Activated T-helper 1 cell treated with Interleukin-2 at 50 U/mL for 16 hours (primary cell): Measurements from ENCODE around the gene PLXNC1.

Source experiments
- DNase-seq: peaks from one replicate; pipeline ENCODE4 v3.0.0-alpha.2; 2020; ENCODE audit warnings: low read depth

Gene PLXNC1

DNA sequence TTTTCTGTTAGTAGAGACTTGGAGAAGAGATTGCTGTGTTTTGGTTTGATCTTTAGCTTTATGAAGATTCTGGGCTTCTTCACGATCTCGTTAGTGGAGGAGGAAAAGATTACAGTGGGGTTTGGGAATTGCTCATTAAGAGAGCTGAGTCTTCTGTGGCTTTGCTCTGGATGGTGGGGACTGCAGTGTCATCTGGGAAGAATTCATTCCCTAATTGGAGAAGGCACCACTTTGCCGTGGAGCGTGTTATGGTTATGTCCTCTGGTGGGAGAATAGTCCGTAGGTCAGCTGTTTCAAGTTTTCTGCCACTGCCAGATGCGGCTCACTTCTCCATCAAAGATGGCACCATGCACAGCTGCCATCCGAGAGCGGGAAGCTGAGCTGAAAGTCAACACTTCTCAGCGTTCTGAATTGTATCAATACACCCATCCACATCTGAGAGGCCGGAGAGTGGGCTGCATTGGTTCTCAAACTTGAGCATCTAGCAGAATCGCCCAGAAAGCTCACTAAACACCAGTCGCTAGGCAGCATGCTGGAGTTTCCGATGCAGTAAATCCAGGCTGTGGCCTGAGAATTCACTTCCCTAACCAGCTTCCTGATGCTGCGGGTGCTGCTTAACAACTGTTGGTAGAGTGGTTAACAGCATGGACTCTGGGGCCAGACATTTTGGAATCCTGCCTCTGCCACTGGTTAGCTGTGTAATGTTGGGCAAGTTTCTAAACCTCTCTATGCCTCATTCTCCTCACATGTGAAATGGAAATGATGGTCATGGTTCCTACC is 117.8 kb downstream of the PLXNC1 start:
- no peak for DNase-seq

DNA sequence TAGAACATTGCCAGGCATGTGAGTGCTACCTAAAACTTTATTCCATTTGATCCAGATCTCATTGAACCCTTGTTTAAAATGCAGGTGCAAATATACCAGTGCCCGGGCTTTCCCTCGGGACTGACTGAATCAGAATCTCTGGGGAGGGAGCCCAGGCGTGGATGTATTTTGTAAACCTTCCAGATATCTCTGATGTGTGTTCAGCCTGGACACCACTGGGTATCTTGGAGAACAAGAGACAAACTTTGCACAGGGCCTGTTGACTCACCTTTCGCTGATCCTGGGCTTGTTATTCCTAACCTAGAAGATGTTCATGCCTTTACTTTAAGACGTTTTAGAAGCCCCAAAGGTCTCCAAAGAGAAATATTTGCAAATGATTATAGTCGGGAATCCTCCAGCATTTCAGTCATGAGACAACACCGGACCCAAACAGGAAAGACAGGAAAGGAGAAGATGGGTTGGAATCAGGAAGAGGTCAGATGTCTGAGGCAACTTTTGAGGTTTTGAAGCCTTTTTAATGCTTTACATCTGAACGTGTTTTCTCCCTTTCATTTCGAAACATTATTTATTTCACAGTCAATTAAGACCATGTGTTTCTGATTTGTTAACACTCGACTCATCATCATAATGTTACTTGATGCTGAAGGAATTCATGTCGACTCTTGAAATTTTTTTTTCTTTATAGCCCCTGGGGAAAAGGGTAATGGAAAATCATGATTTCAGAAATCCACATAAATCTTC is 118.6 kb downstream of the PLXNC1 start:
- DNase-seq = no peak

DNA sequence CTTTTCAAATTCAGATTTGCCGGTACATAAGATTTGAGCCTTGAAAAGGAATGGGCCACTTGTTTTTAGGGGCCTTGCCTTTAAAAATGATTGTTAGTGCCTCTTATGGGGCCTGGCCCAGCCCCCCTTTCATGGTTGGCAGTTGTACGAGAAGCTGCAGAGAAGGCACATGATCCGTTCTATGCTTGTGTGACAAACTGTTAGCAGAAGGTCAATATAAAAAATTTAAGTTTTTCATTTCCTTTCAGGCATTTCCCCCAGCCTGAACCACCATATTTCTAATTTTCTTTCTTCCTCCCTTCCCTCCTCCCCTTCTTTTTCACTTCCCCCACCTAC is 119.1 kb downstream of the PLXNC1 start:
- DNase-seq = no peak

DNA sequence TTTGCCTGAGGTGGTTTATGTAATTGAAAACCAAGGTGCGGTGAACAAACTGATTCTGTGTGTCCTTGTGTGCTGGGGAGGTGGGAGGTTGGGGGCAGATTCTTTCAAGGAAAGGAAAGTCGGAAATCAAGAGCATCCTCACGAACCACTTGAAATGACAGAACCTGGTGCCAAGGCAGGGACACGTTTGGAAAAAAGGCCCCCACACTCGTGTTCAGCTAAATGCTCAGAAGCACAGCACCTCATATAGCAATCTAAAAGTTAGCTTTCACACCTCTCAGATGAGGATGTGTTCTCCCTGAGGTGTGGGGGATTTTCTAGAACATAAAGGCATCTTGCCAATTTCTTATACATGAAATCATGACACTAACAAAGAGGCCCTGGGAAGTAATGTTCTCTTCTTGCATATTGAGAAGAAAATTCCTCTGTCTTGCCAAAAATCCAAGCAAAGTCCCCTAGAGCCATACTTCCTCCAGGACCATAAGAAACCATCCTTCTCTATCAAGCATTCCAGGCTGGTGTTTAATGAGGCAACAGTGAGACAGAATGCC is 119.6 kb downstream of the PLXNC1 start:
- DNase-seq = no peak

DNA sequence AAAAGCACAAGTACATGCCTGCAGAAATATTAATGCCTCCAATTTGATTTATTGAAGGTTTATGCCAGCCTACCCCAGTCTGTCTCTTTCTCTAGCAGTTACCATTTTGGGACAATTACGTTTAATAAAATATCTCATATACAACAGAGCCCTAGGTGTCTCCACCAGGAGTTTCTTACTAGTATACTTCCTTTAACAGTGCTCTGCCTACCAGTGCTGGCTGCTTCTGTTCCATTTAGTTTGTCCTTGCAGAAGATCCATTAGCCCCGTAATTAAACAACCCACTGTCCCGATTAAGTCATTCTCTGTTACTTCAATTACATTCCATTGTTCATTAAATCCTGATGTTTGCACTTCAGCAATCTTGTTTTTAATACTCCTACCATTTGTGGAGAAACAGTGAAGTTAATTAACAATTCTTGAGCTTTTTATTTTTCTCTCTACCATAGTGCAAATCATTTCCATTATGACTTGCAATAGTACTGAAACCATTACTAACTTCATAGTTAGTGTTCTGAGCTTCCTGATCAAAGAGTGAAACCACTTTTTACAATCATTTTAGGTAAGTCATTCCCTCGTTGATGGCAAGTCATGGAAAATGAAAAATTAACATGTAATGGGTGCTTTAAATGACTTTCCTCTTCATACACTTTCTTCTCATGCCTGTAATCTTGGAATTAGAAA is 121.1 kb downstream of the PLXNC1 start:
- no peak for DNase-seq

DNA sequence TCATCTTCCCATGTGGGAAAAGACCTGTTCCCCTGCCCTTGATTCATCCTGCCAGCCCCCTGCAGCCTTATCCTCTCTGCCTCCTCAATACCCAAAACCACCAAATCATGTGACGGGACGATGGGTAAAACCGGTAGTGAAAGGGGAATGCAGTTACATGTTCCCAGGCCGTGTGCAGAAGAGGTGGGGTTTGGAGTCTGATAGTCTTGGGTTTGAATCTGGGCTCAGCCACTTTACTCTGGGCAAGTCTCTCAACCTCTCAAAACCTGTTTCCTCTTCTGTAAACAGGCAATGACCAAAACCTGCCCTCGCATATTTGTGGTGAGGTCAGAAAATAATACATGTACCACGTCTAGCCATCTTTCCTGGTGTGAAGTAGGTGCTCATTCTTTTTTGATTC is 123.0 kb downstream of the PLXNC1 start:
- no peak for DNase-seq

DNA sequence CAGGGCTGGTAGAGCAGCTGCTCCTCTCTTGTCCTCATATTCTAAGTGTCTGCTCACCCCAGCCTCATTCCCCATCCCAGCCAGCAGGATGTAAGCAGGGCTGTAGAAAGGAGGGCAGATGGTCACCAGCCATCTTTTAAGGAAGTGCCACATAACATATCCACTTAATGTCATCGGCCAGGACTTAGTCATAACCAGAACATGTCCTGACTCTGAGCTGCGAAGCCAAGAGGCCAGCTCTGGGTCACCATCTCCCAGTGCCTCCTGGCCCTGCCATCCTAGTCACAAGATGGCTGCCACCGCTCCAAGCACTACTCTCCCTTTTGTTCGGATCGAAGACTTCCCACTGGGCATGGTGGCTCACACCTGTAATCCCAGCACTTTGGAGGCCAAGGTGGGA is 123.9 kb downstream of the PLXNC1 start:
- no peak for DNase-seq

DNA sequence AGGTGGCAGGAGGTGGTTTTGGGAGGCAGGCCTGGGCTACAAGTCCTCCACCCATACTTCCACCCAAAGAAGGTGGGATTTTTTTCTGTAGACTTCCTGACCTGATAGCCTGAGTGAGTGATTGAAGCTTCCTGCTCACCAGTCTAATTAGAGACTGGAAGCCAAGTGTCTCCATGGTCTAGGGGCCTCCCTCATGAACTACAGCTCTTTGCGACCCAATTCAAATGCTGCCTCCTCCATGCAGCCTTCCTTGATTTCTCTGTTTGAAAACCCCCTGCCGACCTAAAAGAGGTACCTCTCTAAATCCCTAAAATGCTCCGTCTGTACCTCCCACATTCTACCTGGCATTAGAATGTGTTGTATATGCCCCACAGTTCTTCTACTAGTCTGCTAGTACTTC is 124.9 kb downstream of the PLXNC1 start:
- no peak for DNase-seq

DNA sequence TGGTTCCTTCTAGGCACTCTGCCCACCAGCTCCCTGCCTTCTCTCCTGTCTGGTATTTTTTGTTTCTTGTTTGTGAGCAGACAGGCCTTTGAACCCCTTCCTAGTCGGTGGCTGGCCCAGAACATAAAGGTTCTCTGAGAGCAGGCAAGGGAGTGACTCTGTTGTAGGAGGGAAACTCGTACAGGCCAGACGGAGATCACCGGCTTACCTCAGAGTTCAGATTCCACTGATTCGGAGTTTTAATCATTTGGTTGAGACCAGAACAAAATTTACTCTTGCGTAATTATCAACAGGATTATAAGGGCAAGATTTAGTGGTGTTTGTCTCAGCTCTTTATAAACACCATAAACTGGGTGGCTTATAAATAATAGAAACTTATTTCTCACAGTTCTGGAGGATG is 128.3 kb downstream of the PLXNC1 start:
- no peak for DNase-seq

DNA sequence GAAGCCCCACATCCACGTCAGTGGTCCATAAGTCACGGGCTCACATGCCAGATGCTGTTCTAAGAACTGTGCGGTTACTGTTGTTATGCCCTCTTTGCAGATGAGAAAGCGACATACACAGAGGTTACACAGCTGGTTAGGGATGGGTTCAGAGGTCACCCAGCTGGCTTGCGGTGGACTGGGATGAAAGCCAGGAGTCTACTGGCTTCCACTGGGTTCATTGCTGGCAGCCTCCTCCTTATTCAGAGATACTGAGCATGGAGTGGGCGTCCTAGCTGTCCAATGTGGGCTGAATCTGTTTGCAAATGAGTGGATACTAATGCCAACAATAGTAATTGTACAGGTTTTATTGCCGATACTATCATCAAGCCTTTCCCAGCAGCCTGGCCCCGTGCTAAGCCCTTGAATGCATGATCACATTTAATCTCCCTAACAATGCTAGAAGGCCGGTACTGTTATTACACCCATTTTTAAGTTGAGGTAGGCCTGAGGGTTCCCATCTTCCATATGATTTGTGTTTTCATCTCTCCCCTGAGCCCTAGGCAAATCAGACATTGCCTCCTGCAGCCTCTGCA is 129.1 kb downstream of the PLXNC1 start:
- no peak for DNase-seq

DNA sequence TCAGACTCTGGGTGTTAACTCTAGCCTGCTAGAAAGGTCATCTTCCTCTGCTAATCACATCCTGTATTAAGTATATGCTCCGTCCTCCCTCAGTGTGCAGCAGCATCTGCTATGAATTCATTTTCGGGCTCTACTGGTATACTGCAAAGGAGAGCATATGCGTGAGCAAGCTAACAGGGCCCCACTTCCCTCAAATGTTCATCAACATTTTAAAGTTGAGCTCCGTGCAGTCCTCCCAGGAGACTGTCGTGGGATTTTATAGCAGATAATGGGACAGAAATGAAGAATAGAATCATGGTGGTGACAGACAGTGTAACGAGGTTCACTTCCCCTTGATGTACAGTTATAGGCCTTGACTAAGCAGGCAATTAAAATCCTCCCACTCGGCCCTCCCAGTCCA is 131.7 kb downstream of the PLXNC1 start:
- no peak for DNase-seq

DNA sequence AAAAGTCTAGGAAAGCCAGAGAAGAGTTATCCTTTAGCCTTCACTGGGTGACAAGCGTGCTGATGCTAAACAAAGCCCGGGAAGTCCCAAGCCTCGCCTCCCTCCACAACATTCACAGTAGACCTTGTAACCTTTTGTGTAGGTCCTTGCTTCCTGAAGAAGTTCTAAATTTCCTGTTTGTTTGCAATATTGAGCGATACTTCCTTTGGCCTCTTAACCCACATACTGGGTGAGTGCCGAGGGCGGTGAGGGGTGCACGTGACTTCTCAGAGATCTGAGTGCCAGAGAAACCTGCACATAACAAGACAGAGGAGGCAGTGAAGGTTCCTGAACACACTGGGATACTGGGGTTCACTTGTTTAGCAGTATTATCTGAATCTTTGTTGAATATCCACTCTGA is 134.3 kb downstream of the PLXNC1 start:
- DNase-seq = peak; percentile 16

DNA sequence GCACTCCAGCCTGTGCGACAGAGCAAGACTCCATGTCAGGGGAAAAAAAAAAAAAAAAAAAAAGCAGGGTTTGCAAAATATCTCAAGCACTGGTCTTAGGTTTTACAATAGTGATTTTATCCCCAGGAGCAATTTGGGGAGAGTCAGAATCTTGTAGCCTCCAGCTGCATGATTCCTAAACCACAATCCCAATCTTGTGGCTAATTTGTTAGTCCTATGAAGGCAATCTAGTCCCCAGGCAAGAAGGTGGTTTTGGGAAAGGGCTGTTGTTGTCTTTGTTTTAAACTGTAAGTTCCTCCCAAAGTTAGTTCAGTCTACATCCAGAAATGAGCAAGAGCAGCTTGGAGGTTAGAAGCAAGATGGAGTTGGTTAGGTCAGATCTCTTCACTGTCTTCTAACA is 135.7 kb downstream of the PLXNC1 start:
- no peak for DNase-seq

DNA sequence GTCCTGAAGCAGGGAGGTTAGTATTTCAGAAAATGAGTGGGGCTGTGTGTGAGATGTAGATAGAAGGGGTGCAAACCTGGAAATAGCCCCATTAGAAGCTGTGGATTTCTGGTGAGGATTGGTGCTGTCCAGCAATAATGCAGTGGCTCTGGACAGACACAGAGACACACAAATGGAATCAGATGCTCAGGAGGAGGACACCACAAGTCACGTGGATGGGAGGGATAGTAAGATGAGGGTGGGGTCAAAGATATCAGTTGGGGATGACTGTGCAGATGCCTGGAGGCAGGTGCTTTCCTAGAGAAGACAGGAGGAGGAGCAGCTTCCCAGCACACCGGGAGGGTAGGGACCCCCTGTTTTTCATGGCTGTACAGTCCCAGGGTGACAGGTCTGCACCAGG is 136.5 kb downstream of the PLXNC1 start:
- DNase-seq = no peak

DNA sequence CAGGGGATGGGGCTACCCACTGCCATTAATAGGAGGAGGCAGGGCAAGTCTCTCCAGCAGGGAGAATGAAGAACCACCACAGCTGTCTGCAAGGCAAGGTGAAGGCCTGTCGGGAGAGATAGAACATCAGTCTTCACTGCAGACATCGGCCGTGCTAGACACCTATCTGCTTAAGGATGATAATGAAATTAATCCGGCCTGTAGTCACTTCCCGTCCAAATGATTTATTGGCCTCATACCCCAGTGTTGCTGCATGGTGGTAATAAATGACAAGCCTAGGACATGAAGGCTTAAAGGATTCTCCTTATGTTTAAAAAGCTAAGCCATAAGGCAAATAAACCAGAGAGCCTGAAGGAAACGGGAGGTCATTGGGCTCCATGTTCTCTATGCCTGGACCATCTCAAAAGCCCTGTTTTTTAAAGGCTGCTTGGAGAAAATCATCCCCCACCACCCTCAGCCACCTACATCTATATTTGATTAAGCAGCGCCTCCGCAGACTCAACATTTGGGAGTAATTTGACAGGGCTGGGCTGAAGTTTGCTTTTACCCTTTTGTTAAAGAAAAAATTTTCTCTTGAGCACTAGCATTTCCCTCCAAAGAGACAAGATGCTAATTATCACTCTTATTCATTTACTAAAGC is 137.7 kb downstream of the PLXNC1 start:
- no peak for DNase-seq

DNA sequence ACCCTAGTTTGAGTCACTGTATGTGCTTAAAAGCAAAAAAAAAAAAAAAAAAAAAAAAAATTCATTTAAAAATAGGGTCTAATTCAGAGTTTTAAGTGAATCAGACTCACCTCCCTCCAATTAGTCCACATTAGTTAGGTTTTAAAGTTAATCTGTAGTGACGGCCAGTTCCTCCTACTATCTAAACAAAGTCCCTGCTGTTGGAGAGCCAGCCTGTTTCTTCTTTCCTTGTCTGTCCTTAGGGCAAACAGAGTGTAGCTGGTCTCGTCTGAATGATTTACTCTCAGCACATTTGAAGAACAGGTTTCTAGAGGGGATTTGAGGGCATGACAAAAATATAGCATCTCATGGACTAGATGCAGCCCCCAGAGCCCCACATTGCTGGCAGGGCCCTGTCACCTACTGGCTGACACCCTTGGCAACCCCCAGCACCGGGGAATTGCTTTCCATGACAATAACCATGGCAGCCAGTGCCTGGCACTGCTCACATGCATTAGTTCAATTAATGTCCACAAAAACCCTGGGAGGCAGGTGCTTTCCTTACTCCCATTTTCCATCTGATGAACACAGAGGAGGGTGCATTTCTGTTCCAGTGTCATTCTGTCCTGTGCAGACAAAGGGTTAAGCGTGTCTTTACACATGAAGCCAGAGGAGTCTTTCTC is 138.3 kb downstream of the PLXNC1 start:
- DNase-seq = no peak

DNA sequence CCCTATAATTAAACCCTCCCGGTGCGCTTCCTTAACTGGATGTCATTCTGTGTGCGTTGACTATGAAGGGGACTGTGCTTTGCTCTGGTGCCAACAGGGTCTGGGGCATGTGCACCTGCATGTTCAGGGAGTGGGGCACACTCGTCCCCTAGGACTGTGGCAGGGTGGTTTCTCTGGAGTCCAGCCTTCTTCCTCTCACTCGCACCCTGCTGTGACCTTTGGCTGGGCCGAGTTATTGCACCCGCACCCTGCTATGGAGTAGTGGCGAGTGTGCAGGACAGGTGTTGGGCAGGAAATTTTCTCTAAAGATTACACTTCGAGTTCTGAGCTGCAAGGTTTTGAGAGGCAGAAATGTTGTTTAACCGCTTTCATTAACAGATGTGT is 138.9 kb downstream of the PLXNC1 start:
- DNase-seq = no peak

DNA sequence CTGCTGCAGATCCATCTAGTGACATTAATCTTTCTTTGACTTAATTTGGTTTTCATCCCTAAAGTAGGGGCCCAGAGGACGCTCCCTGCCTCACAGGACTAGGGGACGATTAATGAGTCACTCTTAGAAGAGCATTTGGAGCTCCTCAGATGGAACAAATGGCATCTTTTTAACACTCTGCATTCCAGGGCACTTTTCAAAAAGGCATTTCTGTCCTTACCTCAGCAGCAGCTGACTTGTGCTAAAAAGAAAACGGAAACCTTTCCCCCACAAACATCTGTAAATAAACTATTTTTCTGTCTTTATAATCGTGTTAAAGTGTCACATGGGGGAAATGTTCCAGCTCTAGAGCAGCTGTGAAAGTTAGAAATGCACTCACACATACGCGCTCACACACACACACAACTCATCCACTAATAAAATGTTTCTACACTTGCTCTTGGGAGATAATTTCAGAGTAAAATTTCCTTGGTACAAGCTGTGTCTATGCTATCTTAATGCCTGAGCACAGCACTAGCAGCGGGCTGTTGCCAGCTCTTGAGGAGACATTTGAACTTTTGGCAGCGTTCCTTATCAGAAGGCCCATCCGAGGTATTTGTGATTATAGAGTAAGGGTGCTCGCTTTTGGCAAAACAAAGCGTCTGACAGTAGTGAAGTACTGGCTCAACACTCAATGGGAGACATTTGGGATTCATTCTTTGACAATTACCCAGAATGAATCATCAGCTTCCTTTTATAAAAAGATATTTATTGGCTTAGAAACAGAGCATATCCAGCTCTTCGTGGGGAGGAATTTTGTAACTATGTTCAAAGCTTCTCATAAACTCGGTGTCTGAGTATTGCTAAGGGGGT is 141.3 kb downstream of the PLXNC1 start:
- DNase-seq = no peak

DNA sequence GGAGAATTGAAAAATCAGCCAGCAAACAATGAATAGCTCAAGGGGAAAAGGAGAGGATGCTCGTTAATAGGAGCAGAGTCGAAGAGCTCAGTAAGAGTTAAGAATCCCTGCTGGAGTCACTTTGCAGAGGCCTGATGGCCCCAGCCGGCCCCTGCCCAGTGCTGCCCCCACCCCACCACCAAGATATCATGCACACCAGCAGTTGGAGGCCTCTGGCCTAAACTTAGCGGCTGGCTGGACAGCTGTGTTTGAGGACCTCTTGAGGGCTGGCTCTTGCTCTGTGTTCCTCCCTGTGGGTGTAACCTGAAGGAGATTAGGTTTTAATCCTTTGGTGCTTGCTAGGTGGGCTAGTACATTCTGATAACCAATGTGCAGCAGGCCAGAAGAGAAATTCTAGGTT is 142.0 kb downstream of the PLXNC1 start:
- no peak for DNase-seq

DNA sequence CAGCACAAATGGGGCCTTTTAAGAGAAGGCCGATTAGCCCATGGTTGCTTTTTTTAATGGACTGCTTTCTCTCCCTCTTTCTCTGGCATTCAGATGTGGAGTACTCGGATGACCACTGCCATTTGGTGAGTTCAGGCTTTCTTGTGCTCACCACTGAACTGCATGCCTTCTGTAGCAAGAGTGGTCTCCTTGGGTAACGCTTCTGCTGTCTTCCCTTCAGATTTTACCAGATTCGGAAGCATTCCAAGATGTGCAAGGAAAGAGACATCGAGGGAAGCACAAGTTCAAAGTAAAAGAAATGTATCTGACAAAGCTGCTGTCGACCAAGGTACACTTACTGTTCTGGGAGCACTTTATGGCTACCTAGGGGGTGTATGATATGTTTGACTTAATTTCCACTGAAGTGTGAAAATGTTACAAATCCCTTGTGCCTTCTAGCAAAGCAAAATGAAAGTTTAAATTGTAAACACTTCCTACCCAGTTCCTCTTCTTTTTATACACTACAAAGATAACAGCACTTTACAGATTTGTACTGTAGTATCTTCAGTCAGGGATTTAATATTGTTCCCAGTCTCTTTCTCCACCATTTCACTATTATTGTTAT is 148.8 kb downstream of the PLXNC1 start:
- no peak for DNase-seq
